Measurements from ENCODE around the gene MTHFD1L.

- TF ChIP-seq EZH2 (IDR thresholded peaks at IDR 0.05) (no peak), POLR2AphosphoS5 (IDR thresholded peaks at IDR 0.05; ENCODE audit: borderline replicate concordance, low read depth, low read length) (no peak)
Observed at GRCh38 chr6:150979826-150980350, 114.4 kb downstream of the MTHFD1L start.
